Small intestine (tissue), 16 donors: ENCODE measurements around the gene HRH2. TPM values are rescaled to one million over a fixed set of nuclear protein-coding genes. Genes with fewer than 3 reads are reported as not detected.
A peak's percentile ranks its signal among the peaks of the same experiment; 100 is the strongest.
"Not testable (repeated sequence)": the region's sequence is repeated elsewhere in the genome, so short reads cannot be mapped to it uniquely, and the experiment has no call there.

Experiments used
- DNase-seq, 2 donors: peaks; one replicate each; pipeline versions ENCODE4 v3.0.0 to v3.0.0-alpha.2; 2013
- FAIRE-seq: peaks from 2 replicates; lab custom pipeline; 2012; peaks lifted over from hg19 to GRCh38; lab: Jason Lieb, UNC
- H3K27ac ChIP-seq, 3 donors: one replicate each; pipeline ENCODE4 v1.5.1; 2013; ENCODE audit warnings: low read length in 2 of 3, mild to moderate bottlenecking in 2 of 3, control low read depth in 1 of 3, inconsistent platforms in 1 of 3, low read depth in 1 of 3, moderate library complexity in 1 of 3
- H3K27me3 ChIP-seq, 3 donors: one replicate each; pipeline ENCODE4 v1.6.1; 2013; ENCODE audit warnings: low read length in 3 of 3, inconsistent platforms in 1 of 3; ENCODE audit not compliant: control insufficient read depth in 3 of 3, insufficient read depth in 3 of 3
- H3K36me3 ChIP-seq, 3 donors: one replicate each; pipeline ENCODE4 v1.6.1; 2013; ENCODE audit warnings: low read length in 3 of 3, inconsistent platforms in 1 of 3, low read depth in 1 of 3, mild to moderate bottlenecking in 1 of 3, moderate library complexity in 1 of 3; ENCODE audit not compliant: control insufficient read depth in 3 of 3, insufficient read depth in 2 of 3
- H3K4me1 ChIP-seq, 3 donors: one replicate each; pipeline ENCODE4 v1.6.1; 2013; ENCODE audit warnings: low read length in 2 of 3, inconsistent platforms in 1 of 3, low read depth in 1 of 3, mild to moderate bottlenecking in 1 of 3, moderate library complexity in 1 of 3; ENCODE audit not compliant: control insufficient read depth in 3 of 3, insufficient read depth in 2 of 3
- H3K4me3 ChIP-seq, 3 donors: one replicate each; pipeline ENCODE4 v1.5.1; 2013; ENCODE audit warnings: low read length in 3 of 3, control low read depth in 1 of 3, inconsistent platforms in 1 of 3, low read depth in 1 of 3, mild to moderate bottlenecking in 1 of 3, moderate library complexity in 1 of 3
- H3K9me3 ChIP-seq, 2 donors: one replicate each; pipeline ENCODE4 v1.6.1; 2013; ENCODE audit warnings: low read depth in 1 of 2, low read length in 1 of 2; ENCODE audit not compliant: control insufficient read depth in 2 of 2, insufficient read depth in 1 of 2
- WGBS, 3 donors: extraction: QIAGEN DNeasy Blood & Tissue Kit; methylation state at CpG; one replicate each; pipeline ENCODE4 v1.1.7; 2013; 5-methylcytosine and 5-hydroxymethylcytosine counted together
- long read RNA-seq, 10 donors: transcript quantifications; one replicate each; lab custom pipeline, GENCODE V29; 2026
- polyA plus RNA-seq, 4 donors: library from polyadenylated mRNA; stranded (reverse) in 3 of 4; unstranded in 1 of 4; fragments of 200-250 nt in 3 of 4; fragments of 120-200 nt in 1 of 4; gene quantifications; one replicate each; pipeline versions ENCODE4 v1.2.1 to v1.2.3, GENCODE V29; 2013
- donor health status: healthy with polysubstance abuse.
- donor health status: control.
- donor health status: control.
- donor health status: Bipolar disorder and iron deficiency.
- donor health status: healthy.

Gene HRH2, protein sequence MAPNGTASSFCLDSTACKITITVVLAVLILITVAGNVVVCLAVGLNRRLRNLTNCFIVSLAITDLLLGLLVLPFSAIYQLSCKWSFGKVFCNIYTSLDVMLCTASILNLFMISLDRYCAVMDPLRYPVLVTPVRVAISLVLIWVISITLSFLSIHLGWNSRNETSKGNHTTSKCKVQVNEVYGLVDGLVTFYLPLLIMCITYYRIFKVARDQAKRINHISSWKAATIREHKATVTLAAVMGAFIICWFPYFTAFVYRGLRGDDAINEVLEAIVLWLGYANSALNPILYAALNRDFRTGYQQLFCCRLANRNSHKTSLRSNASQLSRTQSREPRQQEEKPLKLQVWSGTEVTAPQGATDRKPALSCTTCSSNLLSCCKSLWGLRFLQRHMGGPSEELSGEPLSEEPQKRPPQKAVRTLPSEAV
- polyA plus RNA-seq, result 1 to 10 TPM; 3.3 to 7.2 (median 6.4) TPM
- long read RNA-seq, donor 1, result 0 reads
- long read RNA-seq, donor 2, result 0 reads
- long read RNA-seq, donor 3, result 0 reads
- long read RNA-seq, donor 4, result 0 reads
- long read RNA-seq, donor 5, result 0 reads
- long read RNA-seq, donor 6, result 0 reads
- long read RNA-seq, donor 7, full-length matches to known transcripts, result 12 of 99 reads
- long read RNA-seq, donor 7, partial matches to known transcripts, result 80 of 99 reads
- long read RNA-seq, donor 7, other reads (novel, unspliced or antisense), result 7 of 99 reads
- long read RNA-seq, donor 8, result 0 reads
- long read RNA-seq, donor 9, result 0 reads
- long read RNA-seq, donor 10, result 0 reads

DNA sequence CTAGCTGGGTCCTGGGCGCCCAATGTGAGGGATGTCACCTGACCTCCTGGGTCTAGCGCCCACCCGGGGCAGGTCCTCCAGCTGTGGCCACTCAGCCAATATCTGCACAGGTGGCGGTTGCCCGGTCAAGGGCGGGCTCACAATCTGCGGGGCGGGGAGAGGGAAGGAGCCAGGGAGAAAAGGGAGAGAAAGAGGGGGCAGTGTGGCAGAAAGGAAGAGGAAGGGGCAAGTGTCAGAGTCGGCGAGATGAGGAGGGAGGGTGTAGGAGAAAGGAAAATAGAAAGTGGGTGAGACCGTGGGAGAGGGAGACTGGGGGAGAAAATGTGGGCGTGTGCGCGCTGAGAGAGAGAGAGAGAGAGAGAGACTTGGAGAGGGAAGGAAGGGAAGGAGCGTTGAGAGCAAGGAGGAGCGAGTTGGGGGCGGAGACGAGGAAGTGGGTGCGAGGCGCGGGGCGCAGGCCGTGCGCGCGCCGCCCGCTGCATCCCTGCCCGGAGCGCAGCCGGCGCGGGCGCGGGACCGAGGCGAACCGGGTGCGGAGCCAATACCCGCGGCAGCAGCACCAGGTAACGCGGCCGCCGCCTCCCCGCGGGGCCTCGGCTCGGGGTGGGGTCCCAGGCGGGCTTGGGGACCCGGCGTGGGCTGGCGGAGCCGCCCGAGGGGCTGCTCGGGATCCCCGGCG, at the start of gene HRH2:
HRH2 (plus strand) TSS at position 479 of the 679 bp plus-strand sequence. CDS start 25,163 bp downstream, outside the sequence.
- peak within 1 kb of the TSS in 1 of 3 donors; percentile 65 for H3K27ac ChIP-seq
- peak; percentile 67 to 84 for DNase-seq

DNA sequence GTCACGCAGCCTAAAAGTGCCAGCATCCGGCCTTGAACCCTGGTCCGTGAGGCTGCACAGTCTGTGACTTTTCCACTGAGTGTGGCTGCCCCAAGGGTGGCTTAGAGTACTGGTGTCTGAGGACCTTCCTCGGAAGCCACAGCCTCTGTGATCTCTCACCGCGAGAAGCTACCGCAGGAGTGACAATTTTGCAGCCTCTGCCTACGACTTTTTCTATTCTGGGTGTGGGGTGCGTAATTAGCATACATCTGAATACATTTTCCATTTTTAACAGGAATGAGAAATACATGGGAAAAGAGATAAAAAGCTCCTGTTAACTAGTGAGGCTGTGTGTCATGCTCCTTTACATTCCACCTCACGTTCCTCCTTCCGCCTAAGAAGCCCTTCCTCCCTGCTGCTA, 48.3 kb upstream of the HRH2 start:
- Histone ChIP-seq H3K36me3 (no peaks in the 10 kb centered on the region), H3K4me1 (no peaks in the 10 kb centered on the region), H3K27me3 (peaks cover 0 to 7% (median 0%) of the 10 kb centered on the region in 3 donors), H3K9me3 (no peaks in the 10 kb centered on the region), H3K27ac (no peak overlapping the region), H3K4me3 (no peak overlapping the region)
- FAIRE-seq (no peak), DNase-seq (no peak)
- WGBS, 3 donors, result 82 to 88% (median 86%) methylated on average over 11 of the region's 11 CpGs

More for the DNA sequence above, at the start of gene HRH2:
- Histone ChIP-seq H3K4me1 (peaks cover 0 to 8% (median 7%) of the 10 kb centered on the region in 3 donors), H3K9me3 (no peaks in the 10 kb centered on the region), H3K36me3 (peaks cover 0 to 3% (median 0%) of the 10 kb centered on the region in 3 donors), H3K27me3 (peaks cover 0 to 23% (median 3%) of the 10 kb centered on the region in 3 donors), H3K4me3 (peak within 1 kb of the TSS in 2 of 3 donors; percentile 35 to 87)
- no peak for FAIRE-seq
- WGBS, 3 donors, result 1 to 3% (median 2%) methylated on average over 35 to 58 of the region's 58 CpGs

DNA sequence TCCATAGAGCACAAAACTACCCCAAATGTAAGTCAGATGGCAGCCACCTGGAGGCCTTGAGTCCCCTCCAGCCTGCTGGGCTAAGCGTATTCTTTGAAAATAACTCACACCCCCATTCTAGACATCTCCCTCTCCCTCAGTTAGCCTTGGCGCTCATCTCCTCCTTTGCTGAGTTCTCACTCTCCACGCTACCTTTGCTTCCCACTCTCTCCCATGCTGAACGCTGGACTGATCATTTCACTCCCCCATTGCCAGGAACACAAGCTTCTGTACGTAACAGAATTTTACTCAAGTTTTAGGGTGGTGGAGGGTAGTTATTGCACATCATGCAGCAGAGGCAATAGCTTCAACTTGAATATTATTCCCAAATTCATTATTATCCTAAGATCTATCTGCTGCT, 47.5 kb upstream of the HRH2 start:
- Histone ChIP-seq H3K36me3 (no peaks in the 10 kb centered on the region), H3K27ac (no peak overlapping the region), H3K9me3 (no peaks in the 10 kb centered on the region), H3K4me1 (no peaks in the 10 kb centered on the region), H3K4me3 (no peak overlapping the region), H3K27me3 (peaks cover 0 to 7% (median 0%) of the 10 kb centered on the region in 3 donors)
- no peak for FAIRE-seq
- whole genome bisulfite sequencing, 3 donors, result 85 to 95% (median 91%) methylated on average over 5 of the region's 5 CpGs
- DNase-seq, result no peak

DNA sequence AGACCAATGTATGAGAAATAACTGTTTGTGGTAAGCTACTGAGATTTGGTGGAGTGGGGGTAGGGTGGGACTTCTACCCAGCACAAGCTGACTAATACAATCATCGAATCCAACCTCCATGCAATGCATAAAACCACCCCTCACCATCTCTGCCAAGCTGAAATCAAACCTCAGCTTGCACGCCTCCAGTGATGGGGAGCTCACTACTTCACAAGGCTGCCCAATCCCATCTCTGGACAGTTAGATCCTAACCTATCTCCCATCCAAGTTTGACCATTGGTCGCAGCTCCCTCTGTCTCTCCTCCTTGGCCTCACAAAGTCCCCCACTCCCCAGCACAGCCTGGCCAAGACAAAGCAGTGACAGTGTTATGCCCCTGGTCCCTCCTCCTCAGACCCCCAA, 47.0 kb upstream of the HRH2 start:
- Histone ChIP-seq H3K4me1 (no peaks in the 10 kb centered on the region), H3K27ac (no peak overlapping the region), H3K9me3 (no peaks in the 10 kb centered on the region), H3K27me3 (peaks cover 0 to 7% (median 0%) of the 10 kb centered on the region in 3 donors), H3K4me3 (no peak overlapping the region), H3K36me3 (no peaks in the 10 kb centered on the region)
- WGBS, 3 donors, result 53 to 83% (median 63%) methylated on average over 3 of the region's 3 CpGs
- no peak for FAIRE-seq
- DNase-seq, result no peak

DNA sequence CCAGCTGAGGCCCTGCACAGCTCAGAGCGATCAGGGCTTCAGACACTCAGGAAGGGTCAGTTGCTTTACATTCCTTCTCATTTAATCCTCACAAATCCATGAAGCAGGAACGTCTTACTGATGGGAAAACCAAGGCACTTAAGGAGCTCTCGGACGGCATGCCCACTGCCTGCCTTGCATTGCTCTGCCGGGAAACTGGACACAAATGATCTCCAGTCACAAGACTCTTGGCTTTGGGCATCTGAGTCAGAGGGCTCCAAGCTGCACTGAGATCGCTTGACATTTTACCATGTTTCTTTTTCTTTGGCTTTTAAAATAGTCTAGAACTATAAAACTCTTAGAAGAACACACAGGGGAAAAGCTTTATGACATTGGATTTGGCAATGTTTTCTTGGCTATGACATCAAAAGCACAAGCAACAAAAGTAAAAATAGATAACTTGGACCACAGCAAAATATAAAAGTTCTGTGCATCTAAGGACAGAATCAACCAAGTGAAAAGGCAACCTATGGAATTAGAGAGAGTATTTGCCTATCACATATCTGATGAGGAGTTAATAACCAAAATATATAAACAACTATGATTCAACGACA, 43.6 kb upstream of the HRH2 start:
- Histone ChIP-seq H3K9me3 (no peaks in the 10 kb centered on the region), H3K27me3 (peaks cover 0 to 7% (median 0%) of the 10 kb centered on the region in 3 donors), H3K4me1 (no peaks in the 10 kb centered on the region), H3K36me3 (no peaks in the 10 kb centered on the region), H3K27ac (no peak overlapping the region), H3K4me3 (no peak overlapping the region)
- DNase-seq (no peak), FAIRE-seq (no peak)
- WGBS, 3 donors, result 79 to 88% (median 86%) methylated on average over 7 of the region's 7 CpGs

DNA sequence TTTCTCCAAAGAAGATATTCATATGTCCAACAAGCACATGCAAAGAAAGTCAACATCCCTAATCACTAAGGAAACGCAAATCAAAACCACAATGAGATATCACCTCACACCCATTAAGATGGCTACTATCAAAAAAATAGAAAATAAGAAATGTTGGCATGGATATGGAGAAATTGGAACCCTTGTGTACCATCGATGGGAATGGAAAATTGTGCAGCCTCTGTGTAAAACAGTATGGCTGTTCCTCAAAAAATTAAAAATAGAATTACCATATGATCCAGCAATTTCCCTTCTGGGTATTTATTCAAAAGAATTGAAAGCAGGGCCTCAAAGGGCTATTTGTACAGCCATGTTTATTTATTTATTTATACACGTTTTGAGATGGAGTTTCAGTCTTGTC, 43.0 kb upstream of the HRH2 start:
- no peak overlapping the region for H3K27ac ChIP-seq
- H3K4me1 ChIP-seq, result no peaks in the 10 kb centered on the region
- H3K27me3 ChIP-seq, result peaks cover 0 to 7% (median 0%) of the 10 kb centered on the region in 3 donors
- no peak overlapping the region for H3K4me3 ChIP-seq
- no peaks in the 10 kb centered on the region for H3K9me3 ChIP-seq
- DNase-seq, result no peak
- FAIRE-seq, result no peak
- no peaks in the 10 kb centered on the region for H3K36me3 ChIP-seq
- WGBS, 3 donors, result 70 to 78% (median 74%) methylated on average over 3 of the region's 3 CpGs

DNA sequence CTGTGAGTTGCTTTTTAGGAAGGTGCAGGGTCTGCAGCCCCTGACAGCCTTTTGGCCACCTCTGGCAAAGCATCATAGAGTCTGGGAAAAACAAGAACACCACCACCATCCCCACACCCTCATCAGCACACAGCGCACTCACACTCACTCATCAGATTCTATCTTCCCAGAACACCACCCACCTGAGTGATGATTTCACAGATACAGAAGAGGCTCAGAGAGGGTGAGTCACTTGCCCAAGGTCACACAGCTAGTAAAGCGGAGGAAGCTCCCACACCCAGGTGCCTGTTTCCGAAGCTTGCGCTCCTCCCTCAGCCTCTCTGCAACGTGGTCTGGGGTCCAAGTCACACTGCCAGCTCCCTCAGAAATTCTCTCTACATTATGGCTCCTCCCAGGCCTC, 41.8 kb upstream of the HRH2 start:
- DNase-seq, result no peak
- no peaks in the 10 kb centered on the region for H3K4me1 ChIP-seq
- WGBS, 3 donors, result 81 to 87% (median 83%) methylated on average over 5 of the region's 5 CpGs
- H3K4me3 ChIP-seq, result no peak overlapping the region
- H3K36me3 ChIP-seq, result no peaks in the 10 kb centered on the region
- peaks cover 0 to 1% (median 0%) of the 10 kb centered on the region in 3 donors for H3K27me3 ChIP-seq
- no peak overlapping the region for H3K27ac ChIP-seq
- H3K9me3 ChIP-seq, result no peaks in the 10 kb centered on the region
- no peak for FAIRE-seq

DNA sequence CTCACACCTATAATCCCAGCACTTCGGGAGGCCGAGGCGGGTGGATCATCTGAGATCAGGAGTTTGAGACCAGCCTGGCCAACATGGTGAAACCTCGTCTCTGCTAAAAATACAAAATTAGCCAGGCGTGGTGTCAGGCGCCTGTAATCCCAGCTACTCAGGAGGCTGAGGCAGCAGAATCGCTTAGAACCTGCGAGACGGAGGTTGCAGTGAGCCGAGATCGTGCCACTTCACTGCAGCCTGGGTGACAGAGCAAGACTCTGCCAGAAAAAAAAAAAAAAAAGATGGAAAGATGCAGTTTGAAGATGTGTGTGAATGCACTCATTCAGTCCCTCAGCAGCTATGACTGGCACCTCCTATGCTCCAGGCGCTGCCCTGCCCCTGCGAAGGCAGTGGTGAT, 41.3 kb upstream of the HRH2 start:
- FAIRE-seq, H3K36me3 ChIP-seq, DNase-seq, H3K27me3 ChIP-seq, H3K4me1 ChIP-seq, H3K4me3 ChIP-seq, H3K9me3 ChIP-seq, H3K27ac ChIP-seq: not testable (repeated sequence)
- 90 to 94% (median 91%) methylated on average over 13 of the region's 13 CpGs for WGBS, 3 donors
